GM10266 (cell line): Measurements from ENCODE around the gene NELL2.

Source experiments
- DNase-seq: peaks from one replicate; pipeline ENCODE4 v3.0.0; 2012; ENCODE audit errors: extremely low spot score
- CTCF ChIP-seq: IDR thresholded peaks from 2 replicates; pipeline ENCODE4 v1.5.1; 2012; ENCODE audit warnings: mild to moderate bottlenecking, low read depth; ENCODE audit not compliant: control insufficient read depth, insufficient read depth; ENCODE audit errors: missing control alignments

NELL2 gene

GRCh38 chr12:44672042-44672441 lies 204.1 kb downstream of the NELL2 start:
- DNase-seq = no peak
- no peak for TF ChIP-seq CTCF

- no peak for TF ChIP-seq CTCF
- no peak for DNase-seq
Observed at GRCh38 chr12:44668443-44668842, 207.7 kb downstream of the NELL2 start.

GRCh38 chr12:44667461-44667860 lies 208.7 kb downstream of the NELL2 start:
- DNase-seq = no peak
- TF ChIP-seq CTCF = no peak

GRCh38 chr12:44663291-44663690 lies 212.8 kb downstream of the NELL2 start:
- TF ChIP-seq CTCF = no peak
- no peak for DNase-seq

GRCh38 chr12:44655846-44656245 lies 220.3 kb downstream of the NELL2 start:
- no peak for TF ChIP-seq CTCF
- no peak for DNase-seq

GRCh38 chr12:44654646-44655639 lies 221.2 kb downstream of the NELL2 start:
- no peak for TF ChIP-seq CTCF
- DNase-seq = no peak

GRCh38 chr12:44653861-44654527 lies 222.1 kb downstream of the NELL2 start:
- no peak for DNase-seq
- no peak for TF ChIP-seq CTCF
